HG02870 (cell line): ENCODE measurements around the gene RASA2.
"Not testable (repeated sequence)": the region's sequence is repeated elsewhere in the genome, so short reads cannot be mapped to it uniquely, and the experiment has no call there.

Experiments used
- ATAC-seq: cut with Tn5 transposase; IDR thresholded peaks from one replicate; pipeline ENCODE4 v1.9.1; 2021; ENCODE audit warnings: mild to moderate bottlenecking, moderate library complexity; ENCODE audit not compliant: unreplicated experiment

The RASA2 gene

DNA sequence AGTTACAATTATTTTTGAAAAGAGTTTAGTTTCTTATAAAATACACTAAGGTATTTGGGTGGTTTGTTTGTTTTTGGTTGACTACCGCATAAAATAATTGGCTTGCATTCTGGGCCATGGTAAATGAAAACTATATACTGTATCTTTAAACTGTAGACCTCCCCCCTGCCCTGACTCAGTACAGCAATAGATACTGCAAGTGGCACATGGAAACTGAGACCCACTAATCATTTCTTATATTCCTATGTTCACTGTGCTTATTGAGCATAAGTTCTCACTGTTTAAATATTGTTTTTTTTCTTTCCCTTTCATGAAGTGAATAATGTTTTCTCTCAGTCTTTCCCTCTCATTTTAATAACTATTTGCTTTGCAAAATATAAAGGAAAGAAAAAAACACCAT, 45.8 kb downstream of the RASA2 start:
- no peak for ATAC-seq

DNA sequence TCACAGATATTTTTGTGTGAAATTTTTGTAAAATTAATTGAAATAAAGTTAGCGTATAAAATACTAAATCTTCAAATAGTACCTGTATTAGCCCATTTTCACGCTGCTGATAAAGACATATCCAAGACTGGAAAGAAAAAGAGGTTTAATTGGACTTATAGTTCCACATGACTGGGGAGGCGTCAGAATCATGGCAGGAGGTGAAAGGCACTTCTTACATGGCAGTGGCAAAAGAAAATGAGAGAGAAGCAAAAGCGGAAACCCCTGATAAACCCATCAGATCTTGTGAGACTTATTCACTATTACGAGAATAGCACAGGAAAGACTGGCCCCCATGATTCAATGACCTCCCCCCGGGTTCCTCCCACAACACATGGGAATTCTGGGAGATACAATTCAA, 49.2 kb downstream of the RASA2 start:
- ATAC-seq, result not testable (repeated sequence)

DNA sequence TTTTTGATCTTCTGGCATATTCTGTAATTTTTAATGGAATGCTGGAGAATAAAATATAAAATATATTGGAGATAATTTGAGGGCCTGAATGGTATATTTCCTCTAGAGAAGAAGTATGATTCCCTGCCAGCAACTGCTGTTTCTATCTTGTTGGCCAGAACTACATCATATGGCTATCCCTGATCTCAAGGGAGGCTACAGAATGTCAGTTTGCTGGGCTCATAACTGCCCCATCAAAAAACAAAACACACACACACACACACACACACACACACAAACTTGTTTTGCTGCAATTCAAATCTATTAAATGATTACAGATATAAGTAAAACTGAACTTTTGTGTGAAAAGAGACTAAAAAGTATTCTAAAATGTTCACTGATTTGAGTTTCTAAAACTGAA, 51.0 kb downstream of the RASA2 start:
- ATAC-seq, result no peak

DNA sequence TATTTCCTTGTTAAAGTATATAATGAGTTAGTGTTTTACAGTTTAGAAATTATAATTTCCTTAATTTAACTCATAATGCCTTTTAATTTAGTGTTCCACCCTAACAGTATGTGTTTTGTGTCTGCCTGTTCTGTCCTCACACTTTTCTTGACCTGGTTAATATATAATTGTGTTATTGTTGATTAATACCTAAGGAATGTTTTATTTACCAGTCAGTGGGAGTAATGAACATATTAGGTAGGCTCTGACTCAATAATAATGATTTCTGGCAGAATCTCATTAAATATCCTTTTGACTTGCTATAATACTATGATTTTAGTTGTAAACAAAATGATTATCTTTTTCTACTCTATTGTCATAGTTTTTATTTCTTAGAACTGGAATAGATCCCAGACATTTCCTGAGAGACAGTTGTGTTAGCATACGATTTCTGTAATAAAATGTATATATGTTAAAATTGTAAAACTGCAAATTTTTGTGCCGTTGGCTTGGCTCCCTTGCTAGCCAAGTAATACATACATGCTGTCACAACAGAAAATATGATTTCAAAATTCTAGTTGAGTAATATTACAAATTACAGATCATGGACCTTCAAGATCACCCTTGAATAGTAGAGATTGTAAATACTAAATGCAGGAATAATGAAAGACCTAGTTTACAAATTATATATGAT, 51.9 kb downstream of the RASA2 start:
- no peak for ATAC-seq

DNA sequence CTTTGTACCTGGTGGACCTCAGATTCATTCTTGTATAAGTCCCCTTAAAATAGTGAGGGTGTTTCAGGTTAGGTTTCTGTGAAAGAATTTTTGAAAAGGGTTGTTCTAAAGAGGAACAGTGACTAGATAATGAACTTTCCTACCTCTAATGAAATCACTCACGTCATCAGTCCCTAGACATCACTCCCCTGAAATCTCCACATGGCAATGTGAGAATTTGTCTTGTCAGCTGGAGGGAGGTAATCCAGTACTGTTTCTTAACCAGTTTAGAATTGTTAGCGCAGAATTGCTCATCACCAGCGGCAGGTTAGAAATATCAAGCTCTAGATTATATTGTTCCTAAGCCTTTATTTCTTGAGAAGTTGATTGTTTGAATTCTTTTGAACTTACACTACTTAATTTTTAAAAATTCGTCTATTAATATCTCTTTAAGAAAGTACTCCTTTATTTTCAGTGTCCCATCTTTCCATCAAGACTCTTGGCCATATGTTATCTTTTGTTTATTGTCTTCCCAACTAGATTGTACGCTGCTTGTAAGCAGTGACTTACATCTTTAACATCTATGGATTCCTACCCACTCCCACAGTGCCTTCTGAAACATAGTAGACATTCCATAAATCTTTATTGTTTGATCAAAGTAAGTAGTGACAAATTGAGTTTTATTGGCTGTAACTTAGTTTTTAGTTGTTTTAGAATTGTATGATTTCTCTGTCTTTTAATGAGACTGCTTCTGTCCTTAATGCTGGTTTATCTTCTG, 52.8 kb downstream of the RASA2 start:
- no peak for ATAC-seq

DNA sequence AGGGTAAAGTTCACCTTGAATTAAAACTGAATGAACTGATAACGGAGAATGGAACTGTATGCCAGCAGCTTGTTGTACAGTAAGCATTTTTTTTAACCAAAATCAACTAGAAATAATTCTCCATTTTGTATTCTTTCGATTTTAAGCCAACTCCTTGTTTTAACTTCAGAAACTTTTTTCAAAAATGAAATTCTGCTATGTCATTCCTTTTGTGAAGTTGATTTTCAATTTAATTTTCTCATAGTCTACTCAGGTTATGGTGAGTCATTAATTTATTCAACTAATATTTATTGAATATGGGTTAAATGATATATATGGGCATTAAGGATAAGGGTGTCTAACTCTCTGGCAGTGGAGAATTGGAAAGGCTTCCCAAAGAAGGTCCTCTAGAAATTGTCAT, 53.7 kb downstream of the RASA2 start:
- ATAC-seq, result no peak

DNA sequence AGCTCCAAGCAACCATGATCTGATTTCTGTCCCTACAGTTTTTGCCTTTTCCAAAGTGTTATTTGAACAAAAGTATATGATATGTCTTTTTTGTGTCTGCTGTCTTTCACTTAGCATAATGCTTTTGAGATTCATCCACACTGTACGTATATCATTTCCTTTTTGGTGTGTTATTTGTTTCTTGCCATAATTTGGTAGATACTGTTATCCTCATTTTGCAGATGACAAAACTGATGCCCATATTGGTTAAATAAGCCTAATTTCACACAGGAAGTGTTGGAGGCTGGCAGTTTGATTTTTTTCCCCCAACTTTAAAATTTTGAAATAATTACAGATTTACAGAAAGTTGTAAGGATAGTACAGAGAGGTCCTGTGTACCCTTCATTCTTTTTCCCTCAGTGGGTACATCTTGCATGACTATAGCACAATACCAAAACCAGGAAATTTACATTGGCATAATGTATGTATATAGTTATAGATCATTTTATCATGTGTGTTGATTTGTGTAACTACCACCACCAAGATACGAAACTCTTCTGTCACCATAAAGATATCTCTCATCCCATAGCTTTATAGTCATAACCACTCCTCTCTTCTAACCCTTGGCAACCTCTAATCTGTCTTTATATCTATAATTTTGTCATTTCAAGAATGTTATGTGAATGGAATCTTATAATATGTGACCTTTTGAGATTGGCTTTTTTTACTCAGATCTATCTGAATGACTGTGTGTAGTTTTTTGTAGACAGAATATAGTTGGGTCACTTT, 55.6 kb downstream of the RASA2 start:
- ATAC-seq, result no peak

DNA sequence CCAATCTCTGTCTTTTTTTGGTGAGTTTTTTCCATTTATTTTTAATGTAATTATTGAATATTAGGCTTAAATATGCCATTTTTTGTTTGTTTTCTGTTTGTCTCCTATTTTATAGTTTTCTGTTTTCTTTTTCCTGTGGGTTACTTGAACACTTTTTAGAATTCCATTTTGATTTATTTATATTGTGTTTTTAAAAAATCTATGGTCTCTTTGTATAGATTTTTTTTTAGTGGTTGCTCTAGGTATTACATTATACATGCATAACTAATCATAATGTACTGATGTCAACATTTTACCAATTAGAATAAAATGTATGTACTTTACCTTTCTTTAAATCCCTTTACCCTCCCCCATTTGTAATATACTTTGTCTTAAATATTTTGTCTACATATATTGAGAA, 56.2 kb downstream of the RASA2 start:
- no peak for ATAC-seq

DNA sequence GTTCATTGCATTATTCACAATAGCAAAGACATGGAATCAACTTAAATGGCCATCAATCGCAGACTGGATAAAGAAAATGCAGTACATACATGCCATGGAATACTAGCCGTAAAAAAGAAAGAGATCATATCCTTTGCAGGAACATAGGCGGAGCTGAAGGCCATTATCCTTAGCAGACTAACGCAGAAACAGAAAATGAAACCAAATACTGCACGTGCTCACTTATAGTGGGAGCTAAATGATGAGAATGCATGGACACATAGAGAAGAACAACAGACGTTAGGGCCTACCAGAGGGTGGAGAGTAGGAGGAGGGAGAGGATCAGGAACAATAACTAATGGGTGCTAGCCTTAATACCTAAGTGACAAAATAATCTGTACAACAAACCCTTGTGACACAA, 57.9 kb downstream of the RASA2 start:
- ATAC-seq, result no peak

DNA sequence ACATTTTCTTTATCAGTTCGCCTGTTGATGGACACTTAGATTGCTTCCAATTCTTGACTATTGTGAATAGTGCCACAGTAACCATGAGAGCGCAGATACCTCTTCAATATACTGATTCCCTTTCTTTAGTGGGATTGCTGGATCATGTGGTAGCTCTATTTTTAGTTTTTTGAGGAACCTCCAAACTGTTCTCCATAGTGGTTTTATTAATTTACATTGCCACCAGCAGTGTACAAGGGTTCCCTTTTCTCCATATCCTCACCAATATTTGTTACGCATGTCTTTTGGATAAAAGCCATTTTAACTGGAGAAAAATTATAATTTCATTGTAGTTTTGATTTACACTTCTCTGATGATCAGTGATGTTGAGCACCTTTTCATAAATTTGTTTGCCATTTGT, 59.3 kb downstream of the RASA2 start:
- ATAC-seq, result no peak

DNA sequence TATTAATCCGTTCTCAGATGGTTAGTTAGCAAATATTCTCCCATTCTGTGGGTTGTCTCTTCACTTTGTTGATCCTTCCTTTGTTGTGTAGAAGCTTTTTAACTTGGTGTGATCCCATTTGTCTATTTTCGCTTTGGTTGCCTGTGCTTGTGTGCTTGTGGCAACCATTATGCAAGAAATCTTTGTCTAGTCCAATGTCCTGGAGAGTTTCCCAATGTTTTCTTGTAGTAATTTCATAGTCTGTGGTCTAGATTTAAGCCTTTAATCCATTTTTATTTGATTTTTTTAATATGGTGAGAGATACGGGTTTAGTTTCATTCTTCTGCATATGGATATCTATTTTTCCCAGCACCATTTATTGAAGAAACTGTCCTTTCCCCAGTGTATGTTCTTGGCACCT, 59.8 kb downstream of the RASA2 start:
- no peak for ATAC-seq

DNA sequence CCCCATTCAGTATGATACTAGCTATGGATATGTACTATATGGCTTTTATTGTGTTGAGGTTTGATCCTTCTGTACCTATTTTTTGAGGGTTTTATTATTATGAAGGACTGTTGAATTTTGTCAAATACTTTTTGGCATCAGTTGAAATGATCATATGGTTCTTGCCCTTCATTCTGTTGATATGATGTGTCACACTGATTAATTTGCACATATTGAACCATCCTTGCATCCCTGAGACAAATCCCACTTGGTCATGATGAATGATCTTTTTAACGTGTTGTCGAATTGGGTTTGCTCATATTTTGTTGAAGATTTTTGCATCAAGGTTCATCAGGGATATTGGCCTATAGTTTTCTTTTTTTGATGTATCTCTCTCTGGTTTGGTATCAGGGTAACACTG, 61.0 kb downstream of the RASA2 start:
- ATAC-seq, result no peak

DNA sequence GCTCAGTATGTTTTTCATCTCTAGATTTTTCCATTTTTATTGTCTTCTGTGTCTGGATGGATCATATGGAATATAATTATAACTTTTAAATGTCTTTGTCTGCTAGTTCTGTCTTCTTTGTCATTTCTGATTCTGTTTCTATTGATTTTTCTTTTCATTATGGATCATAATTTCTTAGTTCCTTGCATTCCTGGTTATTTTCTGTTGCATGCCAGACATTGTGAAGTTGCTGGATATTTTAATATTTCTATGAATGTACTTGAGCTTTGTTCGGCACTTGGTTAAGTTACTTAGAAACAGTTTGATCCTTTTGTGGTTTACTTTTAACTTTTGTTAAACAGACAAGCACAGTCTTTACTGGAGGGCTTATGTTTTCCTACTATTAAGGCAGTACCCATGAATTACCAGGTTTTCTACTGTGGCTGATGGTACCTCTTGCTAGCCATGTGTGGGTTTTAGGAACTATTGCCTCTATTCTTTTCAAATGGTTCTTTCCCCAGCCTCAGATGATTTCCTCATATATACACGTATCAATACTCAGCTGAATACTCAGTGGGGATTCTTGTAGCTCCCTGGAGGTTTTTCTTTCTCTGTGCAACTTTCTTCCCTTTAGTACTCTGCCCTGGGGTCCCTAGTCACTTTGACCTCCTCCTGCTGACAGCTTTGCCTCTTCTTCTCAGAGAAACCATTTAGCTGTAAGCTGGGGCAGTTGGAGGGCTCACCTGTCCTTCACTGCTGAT, 64.3 kb downstream of the RASA2 start:
- ATAC-seq, result no peak

DNA sequence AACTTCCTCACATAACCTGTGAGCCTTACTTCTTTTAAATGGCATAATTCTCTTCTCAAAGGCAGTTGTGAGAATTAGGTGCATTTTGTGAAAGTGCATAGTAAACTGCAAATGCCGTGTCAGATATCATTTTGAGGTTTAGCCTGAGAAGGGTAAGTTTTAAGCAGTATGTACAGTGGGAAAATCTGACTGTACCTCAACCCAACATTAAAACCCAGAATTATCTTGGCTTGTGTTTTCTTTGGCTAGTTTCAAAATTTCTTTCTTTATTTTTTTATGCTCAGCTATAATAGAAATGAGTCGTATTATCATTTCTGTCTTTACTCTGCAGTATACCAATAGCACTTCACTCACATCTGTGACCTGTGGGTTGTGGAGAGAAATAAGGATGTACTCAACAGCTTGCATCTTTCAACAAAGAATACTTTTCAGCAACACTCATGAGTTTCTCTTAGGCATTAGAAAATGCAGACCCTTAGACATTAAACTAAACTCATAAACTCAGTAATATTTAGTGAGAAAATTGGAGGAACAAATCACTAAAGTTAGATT, 65.7 kb downstream of the RASA2 start:
- no peak for ATAC-seq

DNA sequence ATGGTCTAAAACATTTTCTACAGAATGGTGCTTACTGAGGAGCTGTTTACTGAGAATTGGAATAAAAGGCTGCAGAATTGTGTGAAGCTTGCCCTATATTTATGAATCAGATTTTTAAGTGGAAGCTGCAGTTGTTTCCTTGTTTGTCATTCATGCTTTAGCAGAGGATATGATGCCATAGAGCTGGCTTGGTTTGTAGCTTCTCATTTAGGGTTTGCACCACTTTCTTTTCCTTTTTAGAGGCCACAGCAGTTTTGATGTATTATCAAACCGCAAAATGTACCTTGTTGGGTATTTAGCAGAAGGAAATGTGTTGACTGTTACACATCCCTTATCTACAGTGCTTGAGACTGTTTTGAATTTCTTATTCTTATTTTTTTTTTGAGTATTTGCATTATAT, 66.2 kb downstream of the RASA2 start:
- ATAC-seq, result no peak

DNA sequence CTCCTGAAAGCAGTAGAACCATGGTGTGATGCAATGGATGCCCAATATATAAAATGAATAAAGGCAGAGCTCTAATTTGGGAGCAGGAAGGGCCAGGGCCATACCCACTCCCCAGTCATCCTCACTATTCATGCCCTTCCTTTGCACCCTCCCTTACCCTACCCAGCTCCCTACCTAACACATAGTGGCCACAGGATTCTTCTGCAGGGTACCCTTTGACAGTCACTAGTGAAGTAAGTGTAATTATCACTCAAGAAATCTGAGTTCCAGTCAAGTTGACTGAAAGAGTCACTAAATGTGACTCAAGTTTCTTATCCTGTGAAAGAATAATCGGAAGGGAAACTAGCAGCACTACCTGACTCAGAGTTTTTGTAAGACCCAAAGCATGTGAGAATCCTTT, 69.2 kb downstream of the RASA2 start:
- no peak for ATAC-seq

DNA sequence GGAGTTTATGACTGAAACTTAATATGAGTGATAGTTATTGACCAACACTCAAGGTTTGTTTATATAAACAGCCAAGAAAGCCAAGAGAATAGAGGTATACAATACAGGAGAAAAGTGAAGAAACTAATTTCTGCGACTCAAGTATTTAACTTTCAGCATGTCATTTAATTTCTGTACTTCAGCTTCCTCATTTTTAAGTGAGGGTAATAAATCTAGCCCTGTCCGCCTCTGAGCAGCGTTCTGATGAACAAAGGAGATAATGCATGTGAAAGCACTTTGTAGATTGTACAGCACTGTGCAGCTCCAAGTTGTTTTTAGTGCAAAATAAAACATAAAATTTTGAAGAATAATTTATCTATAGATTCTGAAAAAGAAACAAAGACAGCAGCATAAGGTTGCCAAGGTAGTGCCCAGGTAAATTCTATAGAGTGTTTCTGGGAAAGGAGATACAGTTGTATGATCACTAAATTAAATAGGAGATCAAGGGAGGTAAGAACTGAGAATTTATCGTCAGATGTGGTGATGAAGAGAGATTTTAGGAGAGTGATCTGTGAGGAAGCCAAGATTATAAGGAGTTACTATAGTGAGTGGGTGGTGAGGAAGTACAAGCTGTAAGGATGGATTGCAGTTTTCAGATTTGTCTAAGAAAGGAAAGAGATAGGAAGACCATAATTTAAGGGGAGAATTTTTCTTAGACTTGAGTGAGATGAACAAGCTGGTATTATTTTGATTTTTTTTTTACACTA, 71.3 kb downstream of the RASA2 start:
- no peak for ATAC-seq

DNA sequence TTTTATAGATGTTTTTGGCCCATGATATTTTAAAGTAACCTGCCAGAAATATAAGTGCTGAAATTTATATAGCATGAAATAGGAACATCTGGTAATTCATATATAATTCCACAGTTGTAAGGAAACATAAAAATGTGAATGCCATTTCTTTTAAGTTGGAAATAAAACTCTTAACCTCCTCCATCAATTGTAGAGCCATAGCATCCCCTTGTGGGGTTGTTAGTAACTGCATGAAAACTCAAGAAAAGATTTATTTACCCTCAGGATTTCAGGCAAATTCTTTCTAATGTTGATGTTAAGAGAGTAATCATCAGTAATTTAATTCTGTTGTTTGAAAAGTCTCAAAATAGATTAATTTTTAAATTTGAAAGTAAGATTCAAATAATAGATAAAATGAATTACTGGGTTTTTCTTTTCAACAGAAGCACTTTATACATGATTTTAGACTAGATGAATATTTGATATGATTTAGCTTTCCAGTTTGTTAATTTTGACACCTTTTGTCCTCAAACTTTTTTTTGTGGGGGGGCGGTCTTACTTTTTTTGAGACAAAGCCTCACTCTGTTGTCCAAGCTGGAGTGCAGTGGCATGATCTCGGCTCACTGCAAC, 74.7 kb downstream of the RASA2 start:
- ATAC-seq, result no peak

DNA sequence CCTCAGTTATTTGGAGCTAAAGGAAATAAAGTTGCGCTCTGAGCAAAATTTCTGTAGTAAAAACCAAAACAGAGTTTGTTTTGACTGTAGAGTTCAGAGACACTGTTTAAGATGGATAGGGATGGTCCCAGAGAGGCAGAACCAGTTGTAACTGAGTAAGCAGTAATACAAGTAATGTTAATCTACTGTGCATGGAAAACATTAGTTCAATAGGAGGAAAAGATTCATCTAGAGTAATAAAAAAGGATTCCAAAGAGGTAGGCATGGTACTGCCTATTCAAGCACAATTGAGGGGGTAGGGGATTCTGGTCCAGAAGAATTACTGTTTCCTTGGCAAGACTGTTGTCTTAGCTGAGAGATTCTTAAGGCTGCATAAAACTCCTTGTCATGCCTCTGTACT, 77.4 kb downstream of the RASA2 start:
- ATAC-seq, result no peak

DNA sequence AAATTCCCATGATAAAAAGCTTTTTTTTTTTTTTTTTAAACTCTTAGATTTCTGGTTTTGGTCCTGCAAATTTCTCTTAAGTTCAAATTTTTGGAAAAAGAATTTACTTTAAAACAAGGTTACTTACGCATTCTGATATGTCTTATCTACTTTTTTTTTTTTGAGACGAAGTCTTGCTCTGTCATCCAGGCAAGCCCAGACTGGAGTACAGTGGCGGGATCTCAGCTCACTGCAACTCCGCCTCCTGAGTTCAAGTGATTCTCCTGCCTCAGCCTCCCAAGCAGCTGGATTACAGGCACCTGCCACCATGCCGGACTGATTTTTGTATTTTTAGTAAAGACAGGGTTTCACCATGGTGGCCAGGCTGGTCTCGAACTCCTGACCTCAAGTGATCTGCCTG, 83.2 kb downstream of the RASA2 start:
- ATAC-seq, result no peak
